Smooth muscle cell (in vitro differentiated cells): Measurements from ENCODE around the gene SORBS2. TPM values are rescaled to one million over a fixed set of nuclear protein-coding genes. Genes with fewer than 3 reads are reported as not detected.

ENCODE experiments used
- DNase-seq: peaks from one replicate; lab custom pipeline; 2025; ENCODE audit not compliant: unreplicated experiment; lab: John Stamatoyannopoulos, UW
- H2AFZ ChIP-seq: fragments of 200-600 bp; sonication (generic); 2 replicates; pipeline ENCODE4 v1.6.0; 2016; ENCODE audit warnings: antibody characterized with exemption, low read depth, mild to moderate bottlenecking
- H3F3A ChIP-seq: fragments of 200-600 bp; sonication (generic); 2 replicates; pipeline ENCODE4 v1.6.0; 2017; ENCODE audit warnings: antibody characterized with exemption, low read depth
- H3K27ac ChIP-seq: fragments of 200-600 bp; sonication (generic); 2 replicates; pipeline ENCODE4 v1.5.1; 2016; ENCODE audit warnings: low read depth, mild to moderate bottlenecking
- H3K27me3 ChIP-seq: fragments of 200-600 bp; sonication (generic); 2 replicates; pipeline ENCODE4 v1.6.1; 2016; ENCODE audit warnings: low read depth, mild to moderate bottlenecking
- H3K36me3 ChIP-seq: fragments of 200-600 bp; sonication (generic); 2 replicates; pipeline ENCODE4 v1.5.1; 2016; ENCODE audit warnings: low read depth
- H3K4me1 ChIP-seq: fragments of 200-600 bp; sonication (generic); 2 replicates; pipeline ENCODE4 v1.5.1; 2016; ENCODE audit warnings: low read depth
- H3K4me2 ChIP-seq: fragments of 200-600 bp; sonication (generic); 2 replicates; pipeline ENCODE4 v1.6.0; 2016; ENCODE audit warnings: mild to moderate bottlenecking
- H3K4me3 ChIP-seq: fragments of 200-600 bp; sonication (generic); 2 replicates; pipeline ENCODE4 v1.5.1; 2016; ENCODE audit warnings: mild to moderate bottlenecking
- H3K79me2 ChIP-seq: fragments of 200-600 bp; sonication (generic); 2 replicates; pipeline ENCODE4 v1.6.0; 2016; ENCODE audit warnings: low read depth, mild to moderate bottlenecking
- H3K9ac ChIP-seq: fragments of 200-600 bp; sonication (generic); 2 replicates; pipeline ENCODE4 v1.6.0; 2016; ENCODE audit warnings: low read depth
- H3K9me3 ChIP-seq: fragments of 200-600 bp; sonication (generic); replicated peaks from 2 replicates; pipeline ENCODE4 v1.5.1; 2016; ENCODE audit warnings: low read depth
- H4K20me1 ChIP-seq: fragments of 200-600 bp; sonication (generic); 2 replicates; pipeline ENCODE4 v1.6.0; 2016; ENCODE audit warnings: low read depth
- CTCF ChIP-seq: fragments of 200-600 bp; sonication (generic); IDR thresholded peaks from 2 replicates; pipeline ENCODE4 v1.5.1; 2017; ENCODE audit warnings: borderline replicate concordance, mild to moderate bottlenecking, antibody characterized with exemption; ENCODE audit not compliant: insufficient read depth, poor library complexity, severe bottlenecking
- WGBS: methylation state at CpG from one replicate; pipeline ENCODE4 v1.1.7; 2016; ENCODE audit warnings: low lambda C conversion rate; 5-methylcytosine and 5-hydroxymethylcytosine counted together
- polyA plus RNA-seq: library from polyadenylated mRNA; unstranded; fragments of >200 nt; fragmentation: Nextera tagmentation; extraction: Ambion mirVana; gene quantifications from 2 replicates; pipeline ENCODE4 v1.2.1, GENCODE V29; 2016
- total RNA-seq: library from RNA; depleted of rRNA; stranded (reverse); fragments of >200 nt; gene quantifications from 2 replicates; pipeline ENCODE4 v1.2.3, GENCODE V29; 2014

Gene SORBS2
- total and polyA plus RNA-seq, 2 experiments from 2014 or later, result 9.0 to 36.6 TPM

GRCh38 chr4:185541251-185541727 lies 270.7 kb downstream of the SORBS2 start:
- H3K27me3 ChIP-seq, result no peaks in the 10 kb centered on the region
- no peak overlapping the region for H2AFZ ChIP-seq
- H3K4me1 ChIP-seq, result no peaks in the 10 kb centered on the region
- no peak overlapping the region for H3K9ac ChIP-seq
- H3F3A ChIP-seq, result no peaks in the 10 kb centered on the region
- TF ChIP-seq CTCF, result no peak
- no peak for DNase-seq
- WGBS, result 87% methylated on average over 10 of the region's 10 CpGs
- H4K20me1 ChIP-seq, result no peaks in the 10 kb centered on the region
- H3K9me3 ChIP-seq, result no peaks in the 10 kb centered on the region
- H3K36me3 ChIP-seq, result no peaks in the 10 kb centered on the region
- H3K79me2 ChIP-seq, result no peaks in the 10 kb centered on the region
- H3K27ac ChIP-seq, result no peak overlapping the region
- no peak overlapping the region for H3K4me3 ChIP-seq
- no peak overlapping the region for H3K4me2 ChIP-seq

GRCh38 chr4:185540487-185541120 lies 271.4 kb downstream of the SORBS2 start:
- H4K20me1 ChIP-seq, result no peaks in the 10 kb centered on the region
- H3K9ac ChIP-seq, result no peak overlapping the region
- no peak overlapping the region for H3K4me3 ChIP-seq
- no peak overlapping the region for H2AFZ ChIP-seq
- no peak for TF ChIP-seq CTCF
- no peak overlapping the region for H3K4me2 ChIP-seq
- DNase-seq, result no peak
- 74% methylated on average over 3 of the region's 3 CpGs for WGBS
- no peaks in the 10 kb centered on the region for H3K79me2 ChIP-seq
- H3K36me3 ChIP-seq, result no peaks in the 10 kb centered on the region
- peaks cover 4% of the 10 kb centered on the region for H3K4me1 ChIP-seq
- no peaks in the 10 kb centered on the region for H3K9me3 ChIP-seq
- H3K27ac ChIP-seq, result no peak overlapping the region
- H3F3A ChIP-seq, result peaks cover 5% of the 10 kb centered on the region
- H3K27me3 ChIP-seq, result no peaks in the 10 kb centered on the region

GRCh38 chr4:185540040-185540439 lies 272.0 kb downstream of the SORBS2 start:
- Histone ChIP-seq H3F3A (peaks cover 5% of the 10 kb centered on the region), H3K36me3 (no peaks in the 10 kb centered on the region), H3K79me2 (peaks cover 4% of the 10 kb centered on the region), H3K4me3 (no peak overlapping the region), H3K27ac (no peak overlapping the region), H3K9me3 (no peaks in the 10 kb centered on the region), H3K27me3 (no peaks in the 10 kb centered on the region), H3K4me1 (peaks cover 4% of the 10 kb centered on the region), H2AFZ (no peak overlapping the region), H3K9ac (no peak overlapping the region), H4K20me1 (peaks cover 1% of the 10 kb centered on the region), H3K4me2 (no peak overlapping the region)
- WGBS, result 84% methylated on average over 8 of the region's 8 CpGs
- no peak for TF ChIP-seq CTCF
- no peak for DNase-seq

GRCh38 chr4:185538806-185539205 lies 273.2 kb downstream of the SORBS2 start:
- 61% methylated on average over 1 of the region's 1 CpG for WGBS
- Histone ChIP-seq H3K27ac (no peak overlapping the region), H3K4me1 (peaks cover 4% of the 10 kb centered on the region), H4K20me1 (peaks cover 14% of the 10 kb centered on the region), H3F3A (peaks cover 5% of the 10 kb centered on the region), H3K27me3 (no peaks in the 10 kb centered on the region), H3K4me2 (no peak overlapping the region), H3K36me3 (no peaks in the 10 kb centered on the region), H3K9ac (no peak overlapping the region), H3K9me3 (no peaks in the 10 kb centered on the region), H3K79me2 (peaks cover 16% of the 10 kb centered on the region), H2AFZ (no peak overlapping the region), H3K4me3 (no peak overlapping the region)
- TF ChIP-seq CTCF, result no peak
- DNase-seq, result no peak
